Activated CD8-positive, alpha-beta T cell treated with anti-CD3 and anti-CD28 coated beads, Interleukin-2, amount 10 ng/mL, durations not matched to agents 7 days and 5 days (primary cell): ENCODE measurements around the gene IL17RA. TPM values are rescaled to one million over a fixed set of nuclear protein-coding genes. Genes with fewer than 3 reads are reported as not detected.

Experiments
- ATAC-seq: fragments of 150-1000 bp; cut with Tn5 transposase; one replicate; pipeline ENCODE4 v1.10.0; 2021; ENCODE audit warnings: moderate library complexity
- CTCF ChIA-PET: fragments of 350-600 bp; sonication (Branson Sonifier 250); formaldehyde crosslinking; loops from one replicate; lab custom pipeline; 2021; ENCODE audit warnings: antibody characterized with exemption; lab: Charles Lee
- POLR2A ChIA-PET: fragments of 350-600 bp; sonication (Branson Sonifier 250); formaldehyde crosslinking; loops from one replicate; lab custom pipeline; 2021; ENCODE audit warnings: antibody characterized with exemption; lab: Charles Lee
- DNase-seq: peaks from one replicate; pipeline ENCODE4 v3.0.0-alpha.2; 2020
- H3K27ac Mint-ChIP-seq: one replicate; pipeline ENCODE4 v1.8.0; 2021; ENCODE audit warnings: mild to moderate bottlenecking, mixed read lengths
- H3K27me3 Mint-ChIP-seq: one replicate; pipeline ENCODE4 v1.8.0; 2021; ENCODE audit warnings: low read depth, mixed read lengths
- H3K36me3 Mint-ChIP-seq: one replicate; pipeline ENCODE4 v1.8.0; 2021; ENCODE audit warnings: low read depth, mixed read lengths
- H3K4me1 Mint-ChIP-seq: one replicate; pipeline ENCODE4 v1.8.0; 2021; ENCODE audit warnings: low read depth, mixed read lengths
- H3K4me3 Mint-ChIP-seq: one replicate; pipeline ENCODE4 v1.8.0; 2021; ENCODE audit warnings: mild to moderate bottlenecking, mixed read lengths
- H3K9me3 Mint-ChIP-seq: one replicate; pipeline ENCODE4 v1.8.0; 2022; ENCODE audit warnings: mixed read lengths; ENCODE audit not compliant: insufficient read depth
- total RNA-seq, 2 experiments: library from RNA; stranded (reverse); gene quantifications; one replicate each; pipeline ENCODE4 v1.2.3, GENCODE V29; 2021

The IL17RA gene
- total RNA-seq, 2 experiments from 2014 or later = 41.7 to 43.4 TPM

DNA sequence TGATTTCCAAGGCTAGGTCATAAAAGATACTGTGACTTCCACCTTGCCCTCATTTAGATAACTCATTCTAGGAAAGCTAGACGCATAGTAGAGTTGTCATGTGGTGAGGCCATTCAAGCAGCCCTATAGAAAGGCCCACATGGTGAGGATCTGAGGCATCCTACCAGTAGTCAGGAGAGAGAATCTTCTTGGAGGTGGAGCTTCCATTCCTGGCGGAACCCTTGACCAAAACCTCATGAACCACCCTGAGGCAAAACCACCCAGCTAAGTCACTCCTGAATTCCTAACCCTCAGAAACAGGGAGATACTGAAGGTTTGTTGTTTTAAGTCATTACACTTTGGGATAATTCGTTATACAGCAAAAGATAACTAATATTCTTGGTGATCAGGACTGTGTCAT is 77.2 kb downstream of the IL17RA start:
- H3K36me3 Mint-ChIP-seq = peaks cover 2% of the 10 kb centered on the region
- H3K27ac Mint-ChIP-seq = no peak overlapping the region
- DNase-seq (no peak), ATAC-seq (no peak)
- H3K27me3 Mint-ChIP-seq = peaks cover 7% of the 10 kb centered on the region
- no peaks in the 10 kb centered on the region for H3K9me3 Mint-ChIP-seq
- peaks cover 20% of the 10 kb centered on the region for H3K4me1 Mint-ChIP-seq
- ChIA-PET CTCF (interaction anchor here (5.9 kb wide), 1 partner anchor 10 kb away, joined by 44 read pairs; no protein-coding TSS in a partner anchor), POLR2A (no interaction called here)
- H3K4me3 Mint-ChIP-seq = no peak overlapping the region

- peaks cover 2% of the 10 kb centered on the region for H3K36me3 Mint-ChIP-seq
- ChIA-PET CTCF (interaction anchor here (1.1 to 5.9 kb wide), 3 partner anchors 10 to 339 kb away, joined by 3 to 44 read pairs (median 3); no protein-coding TSS in a partner anchor), POLR2A (no interaction called here)
- H3K27ac Mint-ChIP-seq = no peak overlapping the region
- ATAC-seq (no peak), DNase-seq (no peak)
- no peaks in the 10 kb centered on the region for H3K9me3 Mint-ChIP-seq
- peaks cover 16% of the 10 kb centered on the region for H3K4me1 Mint-ChIP-seq
- H3K27me3 Mint-ChIP-seq = peaks cover 7% of the 10 kb centered on the region
- no peak overlapping the region for H3K4me3 Mint-ChIP-seq
Observed at GRCh38 chr22:17162731-17163130, 77.9 kb downstream of the IL17RA start.

DNA sequence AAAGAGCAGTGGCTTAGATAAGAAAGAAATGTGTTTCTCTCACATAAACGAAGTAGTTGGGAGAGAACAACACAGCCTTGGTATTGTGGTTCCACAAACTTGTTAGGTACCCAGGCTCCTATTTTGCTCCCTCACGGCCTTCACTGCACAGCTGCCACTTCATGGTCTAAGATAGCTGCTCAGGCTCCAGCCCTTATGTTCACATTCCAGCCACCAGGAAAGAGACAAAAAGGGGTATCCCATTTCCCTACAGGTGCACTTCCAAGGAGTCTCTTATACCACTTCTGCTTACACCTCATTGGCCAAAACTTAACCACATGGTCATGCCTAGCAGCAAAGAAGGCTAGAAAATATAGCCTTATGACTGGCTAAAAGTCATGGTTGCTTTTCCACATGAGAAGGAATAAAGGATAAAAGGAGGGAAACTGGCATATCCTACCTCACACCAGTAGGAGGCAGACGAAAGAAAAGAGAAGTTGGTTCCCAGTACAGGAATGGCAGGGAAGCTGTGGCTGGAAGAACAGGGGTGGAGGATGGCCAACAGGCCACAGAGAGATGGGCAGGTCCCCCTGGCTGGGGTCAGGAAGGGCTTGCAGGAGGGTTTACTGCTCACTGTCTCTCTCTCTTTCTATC is 79.7 kb downstream of the IL17RA start:
- no peak overlapping the region for H3K4me3 Mint-ChIP-seq
- POLR2A ChIA-PET = no interaction called here
- H3K36me3 Mint-ChIP-seq = no peaks in the 10 kb centered on the region

More for the DNA sequence above, 79.7 kb downstream of the IL17RA start:
- Mint-ChIP-seq H3K4me1 (peaks cover 8% of the 10 kb centered on the region), H3K27me3 (peaks cover 7% of the 10 kb centered on the region), H3K9me3 (no peaks in the 10 kb centered on the region), H3K27ac (no peak overlapping the region)
- ATAC-seq = no peak
- CTCF ChIA-PET = no interaction called here
- DNase-seq = no peak

Other genes with a start within 250 kb of the IL17RA start
- gene GAB4, start 76.8 kb upstream of the IL17RA start, total RNA-seq = not detected
- gene TMEM121B, start 36.4 kb downstream of the IL17RA start, total RNA-seq = under 1 TPM; 0.11 to 0.18 TPM
- 10 to 100 TPM; 38.5 to 40.7 TPM for gene HDHD5, start 74.3 kb downstream of the IL17RA start, total RNA-seq
- 10 to 100 TPM; 61.5 to 65.0 TPM for gene ADA2, start 134.4 kb downstream of the IL17RA start, total RNA-seq